ENCODE results near the gene DNAH14. TPM values are rescaled to one million over a fixed set of nuclear protein-coding genes. Genes with fewer than 3 reads are reported as not detected.

DNAH14 gene
- total RNA-seq, 2 experiments from 2014 or later = 0.27 to 0.34 TPM

- ChIA-PET POLR2A (interaction anchor here (1.4 kb wide), 1 partner anchor 19 kb away, joined by 3 read pairs; no protein-coding TSS in a partner anchor), CTCF (no interaction called here)
- Mint-ChIP-seq H3K27ac (no peak overlapping the region), H3K9me3 (no peaks in the 10 kb centered on the region), H3K4me1 (ENCODE audit: low read depth) (no peaks in the 10 kb centered on the region), H3K36me3 (ENCODE audit: low read depth) (peaks cover 96% of the 10 kb centered on the region), H3K27me3 (no peaks in the 10 kb centered on the region), H3K4me3 (no peak overlapping the region)
- Histone ChIP-seq H3K27ac (ENCODE audit: low read depth in 1 of 2, low read length in 2 of 2) (no peak overlapping the region), H3K4me3 (ENCODE audit: low read length) (no peak overlapping the region), H3K4me1 (ENCODE audit: insufficient read depth, low read length) (no peaks in the 10 kb centered on the region), H3K36me3 (ENCODE audit: insufficient read depth, low read length) (peaks cover 91% of the 10 kb centered on the region), H3K9me3 (ENCODE audit: control insufficient read depth in 1 of 2, insufficient read depth in 1 of 2, low read length in 2 of 2) (no peaks in the 10 kb centered on the region), H3K27me3 (ENCODE audit: control insufficient read depth in 1 of 2, insufficient read depth in 2 of 2, low read length in 2 of 2) (no peaks in the 10 kb centered on the region)
- TF ChIP-seq, protein P1, sequence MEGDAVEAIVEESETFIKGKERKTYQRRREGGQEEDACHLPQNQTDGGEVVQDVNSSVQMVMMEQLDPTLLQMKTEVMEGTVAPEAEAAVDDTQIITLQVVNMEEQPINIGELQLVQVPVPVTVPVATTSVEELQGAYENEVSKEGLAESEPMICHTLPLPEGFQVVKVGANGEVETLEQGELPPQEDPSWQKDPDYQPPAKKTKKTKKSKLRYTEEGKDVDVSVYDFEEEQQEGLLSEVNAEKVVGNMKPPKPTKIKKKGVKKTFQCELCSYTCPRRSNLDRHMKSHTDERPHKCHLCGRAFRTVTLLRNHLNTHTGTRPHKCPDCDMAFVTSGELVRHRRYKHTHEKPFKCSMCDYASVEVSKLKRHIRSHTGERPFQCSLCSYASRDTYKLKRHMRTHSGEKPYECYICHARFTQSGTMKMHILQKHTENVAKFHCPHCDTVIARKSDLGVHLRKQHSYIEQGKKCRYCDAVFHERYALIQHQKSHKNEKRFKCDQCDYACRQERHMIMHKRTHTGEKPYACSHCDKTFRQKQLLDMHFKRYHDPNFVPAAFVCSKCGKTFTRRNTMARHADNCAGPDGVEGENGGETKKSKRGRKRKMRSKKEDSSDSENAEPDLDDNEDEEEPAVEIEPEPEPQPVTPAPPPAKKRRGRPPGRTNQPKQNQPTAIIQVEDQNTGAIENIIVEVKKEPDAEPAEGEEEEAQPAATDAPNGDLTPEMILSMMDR (IDR thresholded peaks at IDR 0.05) = no peak
- intact Hi-C loops (cut with DNase I, micrococcal nuclease) = no loop called here
- ATAC-seq (ENCODE audit: poor library complexity) = no peak
- no peak for DNase-seq
Observed at GRCh38 chr1:225407755-225408154, 478.3 kb downstream of the DNAH14 start.

DNA sequence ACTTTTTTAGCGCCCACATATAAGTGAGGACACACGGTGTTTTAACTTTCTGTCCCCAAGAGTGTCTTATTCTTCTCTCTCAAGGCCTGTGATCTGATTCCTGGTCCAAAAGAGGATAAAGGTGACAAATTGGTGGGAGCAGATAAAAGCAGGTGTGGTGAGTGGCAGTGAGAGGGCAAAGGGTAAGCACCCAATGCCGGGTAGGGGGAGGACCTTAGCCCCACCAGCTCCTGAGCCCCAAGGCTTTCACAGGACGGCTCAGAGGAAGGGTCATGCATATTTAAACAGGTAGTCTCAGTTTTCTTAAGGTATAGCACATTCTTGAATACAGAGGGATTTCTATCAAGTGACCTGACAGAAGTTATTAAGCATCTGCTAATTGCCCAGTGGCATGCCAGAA lies 478.8 kb downstream of the DNAH14 start:
- no peaks in the 10 kb centered on the region for H3K4me1 ChIP-seq (ENCODE audit: insufficient read depth, low read length)
- no peaks in the 10 kb centered on the region for H3K9me3 Mint-ChIP-seq
- H3K27me3 ChIP-seq (ENCODE audit: control insufficient read depth in 1 of 2, insufficient read depth in 2 of 2, low read length in 2 of 2) = no peaks in the 10 kb centered on the region
- no peaks in the 10 kb centered on the region for H3K4me1 Mint-ChIP-seq (ENCODE audit: low read depth)
- ChIA-PET CTCF (no interaction called here), POLR2A (interaction anchor here (1.4 kb wide), 1 partner anchor 18 kb away, joined by 3 read pairs; no protein-coding TSS in a partner anchor)
- H3K27ac ChIP-seq (ENCODE audit: low read depth in 1 of 2, low read length in 2 of 2) = no peak overlapping the region
- DNase-seq = no peak
- H3K27me3 Mint-ChIP-seq = no peaks in the 10 kb centered on the region
- no peak overlapping the region for H3K4me3 Mint-ChIP-seq
- H3K36me3 ChIP-seq (ENCODE audit: insufficient read depth, low read length) = peaks cover 91% of the 10 kb centered on the region
- no peak overlapping the region for H3K27ac Mint-ChIP-seq
- intact Hi-C loops (cut with DNase I, micrococcal nuclease) = no loop called here
- TF ChIP-seq, protein P1 (IDR thresholded peaks at IDR 0.05) = no peak
- H3K4me3 ChIP-seq (ENCODE audit: low read length) = no peak overlapping the region
- H3K36me3 Mint-ChIP-seq (ENCODE audit: low read depth) = peaks cover 96% of the 10 kb centered on the region
- no peak for ATAC-seq (ENCODE audit: poor library complexity)
- H3K9me3 ChIP-seq (ENCODE audit: control insufficient read depth in 1 of 2, insufficient read depth in 1 of 2, low read length in 2 of 2) = no peaks in the 10 kb centered on the region

DNA sequence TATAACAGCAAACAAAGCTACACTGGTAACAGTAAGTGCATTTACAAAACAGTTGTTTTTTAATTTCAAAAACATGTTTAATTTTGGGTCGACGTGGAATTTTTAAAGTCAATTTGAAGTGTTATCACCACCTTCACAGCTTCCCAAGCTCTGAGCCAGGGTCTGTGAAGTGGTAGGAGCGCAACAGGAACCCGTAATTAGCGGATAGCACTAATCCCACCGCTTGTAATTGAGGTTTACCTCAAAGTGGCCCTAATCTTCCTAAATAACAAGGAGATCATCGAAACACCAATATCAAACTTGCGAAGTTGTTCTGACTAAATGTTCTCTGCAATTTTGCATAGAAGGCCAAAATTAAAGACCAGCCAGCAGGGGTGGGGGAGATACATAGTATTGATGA lies 479.6 kb downstream of the DNAH14 start:
- H3K36me3 Mint-ChIP-seq (ENCODE audit: low read depth) = peaks cover 94% of the 10 kb centered on the region
- H3K27me3 Mint-ChIP-seq = no peaks in the 10 kb centered on the region
- H3K9me3 Mint-ChIP-seq = no peaks in the 10 kb centered on the region
- no peak overlapping the region for H3K27ac Mint-ChIP-seq
- ATAC-seq (ENCODE audit: poor library complexity) (no peak), DNase-seq (no peak)
- H3K27ac ChIP-seq (ENCODE audit: low read depth in 1 of 2, low read length in 2 of 2) = no peak overlapping the region
- H3K4me1 Mint-ChIP-seq (ENCODE audit: low read depth) = no peaks in the 10 kb centered on the region
- no peaks in the 10 kb centered on the region for H3K4me1 ChIP-seq (ENCODE audit: insufficient read depth, low read length)
- ChIA-PET CTCF (no interaction called here), POLR2A (interaction anchor here (1.0 to 1.6 kb wide), 2 partner anchors 36 to 58 kb away, joined by 3 to 4 read pairs; no protein-coding TSS in a partner anchor)
- intact Hi-C loops (cut with DNase I, micrococcal nuclease) = no loop called here
- H3K4me3 ChIP-seq (ENCODE audit: low read length) = no peak overlapping the region
- H3K4me3 Mint-ChIP-seq = no peak overlapping the region
- H3K36me3 ChIP-seq (ENCODE audit: insufficient read depth, low read length) = peaks cover 92% of the 10 kb centered on the region
- TF ChIP-seq, protein P1 (IDR thresholded peaks at IDR 0.05) = no peak
- no peaks in the 10 kb centered on the region for H3K9me3 ChIP-seq (ENCODE audit: control insufficient read depth in 1 of 2, insufficient read depth in 1 of 2, low read length in 2 of 2)
- H3K27me3 ChIP-seq (ENCODE audit: control insufficient read depth in 1 of 2, insufficient read depth in 2 of 2, low read length in 2 of 2) = no peaks in the 10 kb centered on the region

All from CD4-positive, alpha-beta T cell (primary cell).